DMS53 treated with DMSO at 0.1 percent for 48 hours (cell line): ENCODE results near the gene EYA2.

Source experiments
- DNase-seq: peaks from one replicate; lab custom pipeline; 2025; ENCODE audit not compliant: unreplicated experiment; lab: John Stamatoyannopoulos, UW

EYA2 gene

GRCh38 chr20:47099825-47100441 is 205.3 kb downstream of the EYA2 start:
- DNase-seq = no peak

- DNase-seq = no peak
These were observed 208.0 kb downstream of the EYA2 start for GRCh38 chr20:47102629-47103028.

GRCh38 chr20:47106786-47107185 is 212.1 kb downstream of the EYA2 start:
- no peak for DNase-seq

- DNase-seq = no peak
These were observed 214.4 kb downstream of the EYA2 start for GRCh38 chr20:47108994-47109393.

- no peak for DNase-seq
These were observed 216.2 kb downstream of the EYA2 start for GRCh38 chr20:47110819-47111218.

- DNase-seq = no peak
These were observed 216.9 kb downstream of the EYA2 start for GRCh38 chr20:47111576-47111975.

GRCh38 chr20:47113362-47114109 is 218.9 kb downstream of the EYA2 start:
- no peak for DNase-seq

- DNase-seq = no peak
These were observed 221.1 kb downstream of the EYA2 start for GRCh38 chr20:47115694-47116093.

- no peak for DNase-seq
These were observed 222.7 kb downstream of the EYA2 start for GRCh38 chr20:47117371-47117770.

GRCh38 chr20:47117773-47118172 is 223.1 kb downstream of the EYA2 start:
- no peak for DNase-seq

- DNase-seq = no peak
These were observed 223.6 kb downstream of the EYA2 start for GRCh38 chr20:47118206-47118605.

- DNase-seq = no peak
These were observed 224.0 kb downstream of the EYA2 start for GRCh38 chr20:47118641-47119040.

GRCh38 chr20:47120346-47120936 is 225.8 kb downstream of the EYA2 start:
- DNase-seq = no peak

- no peak for DNase-seq
These were observed 227.9 kb downstream of the EYA2 start for GRCh38 chr20:47122560-47122959.

GRCh38 chr20:47124181-47124717 is 229.6 kb downstream of the EYA2 start:
- DNase-seq = no peak

GRCh38 chr20:47125508-47125757 is 230.8 kb downstream of the EYA2 start:
- DNase-seq = no peak

GRCh38 chr20:47125758-47126591 is 231.3 kb downstream of the EYA2 start:
- DNase-seq = no peak

- DNase-seq = no peak
These were observed 232.1 kb downstream of the EYA2 start for GRCh38 chr20:47126709-47127108.

- DNase-seq = no peak
These were observed 232.9 kb downstream of the EYA2 start for GRCh38 chr20:47127546-47127945.

GRCh38 chr20:47127999-47128398 is 233.4 kb downstream of the EYA2 start:
- DNase-seq = no peak

- DNase-seq = no peak
These were observed 234.7 kb downstream of the EYA2 start for GRCh38 chr20:47129306-47129705.
